ENCODE data around the gene COL1A1.

GRCh38 chr17:50221864-50222545, 20.6 kb upstream of the COL1A1 start:
- no peak for TF ChIP-seq CTCF (IDR thresholded peaks at IDR 0.05)
- no peak for TF ChIP-seq POLR2A (IDR thresholded peaks at IDR 0.05)
